Uterus (tissue), 2 donors: ENCODE results near the gene NHLRC4.

ENCODE experiments used
- CTCF ChIP-seq, 4 experiments: fragments of 200-600 bp in 2 of 4; fragments of 450-650 bp in 2 of 4; sonication (generic) in 2 of 4; IDR thresholded peaks; one replicate each; pipeline ENCODE4 v1.5.1; 2016 to 2019; ENCODE audit warnings: antibody characterized with exemption in 4 of 4, mild to moderate bottlenecking in 2 of 4, moderate library complexity in 1 of 4
- POLR2A ChIP-seq, 2 donors: fragments of 450-650 bp; IDR thresholded peaks; one replicate each; pipeline ENCODE4 v1.6.1; 2016; ENCODE audit warnings: antibody characterized with exemption in 2 of 2, mild to moderate bottlenecking in 1 of 2, moderate library complexity in 1 of 2

DNA sequence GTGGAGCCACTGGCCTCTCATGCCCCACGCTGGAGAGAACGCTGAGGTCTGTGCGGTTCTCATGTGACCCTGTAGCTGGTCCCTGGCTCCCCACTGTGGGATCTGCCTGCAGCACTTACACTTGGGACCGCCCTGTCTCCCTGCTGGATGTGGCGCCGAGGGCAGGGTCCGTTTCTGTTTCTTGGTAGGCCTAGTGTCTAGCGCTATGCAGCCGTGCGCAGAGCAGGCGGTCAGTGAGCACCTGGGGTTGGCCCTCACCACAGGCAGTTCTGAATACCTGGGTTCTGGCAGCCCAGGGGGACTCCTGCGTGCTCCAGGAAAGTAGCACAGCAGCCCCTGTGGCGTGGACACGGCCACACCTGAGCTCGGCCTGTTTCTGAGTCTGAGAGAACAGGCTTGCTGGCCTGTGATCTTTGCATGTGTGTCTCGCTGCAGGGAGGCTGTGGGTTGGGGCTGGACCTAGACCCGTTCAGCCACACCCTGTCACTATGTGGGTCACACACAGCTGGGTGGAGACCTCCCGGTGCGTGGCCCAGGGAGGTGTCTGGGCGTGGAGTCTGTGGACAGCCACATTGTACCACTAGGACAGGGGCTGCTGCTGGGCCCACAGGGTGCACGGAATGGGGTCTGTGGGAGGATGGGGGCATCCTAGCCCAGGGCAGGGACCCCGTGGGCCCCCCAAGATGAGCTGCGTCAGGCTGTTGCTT is 36.5 kb upstream of the NHLRC4 start:
- TF ChIP-seq POLR2A (IDR thresholded peaks at IDR 0.05) (no peak), CTCF (IDR thresholded peaks at IDR 0.05) (no peak)
